ENCODE data around the gene EHMT2.

GRCh38 chr6:31920811-31921210 is 23.3 kb upstream of the EHMT2 start:
- no peak for TF ChIP-seq CTCF (conservative IDR thresholded peaks at IDR 0.05; ENCODE audit: low read depth, low read length)
- TF ChIP-seq EZH2 (IDR thresholded peaks at IDR 0.05; ENCODE audit: borderline replicate concordance, low read depth, low read length, poor library complexity, severe bottlenecking): no peak

Measured in A673 (cell line).